Fibroblast of lung (primary cell): ENCODE measurements around the gene MICALL1. TPM values are rescaled to one million over a fixed set of nuclear protein-coding genes. Genes with fewer than 3 reads are reported as not detected.

Source experiments
- DNase-seq, 2 donors: peaks; one replicate each; pipeline versions ENCODE4 v3.0.0 to v3.0.0-alpha.2; 2010; ENCODE audit warnings: low read depth in 2 of 2
- H2AFZ ChIP-seq: 2 replicates; pipeline ENCODE4 v1.5.1; 2012; ENCODE audit warnings: low read length, control low read depth, inconsistent platforms
- H3K27ac ChIP-seq: 2 replicates; pipeline ENCODE4 v1.5.1; 2011; ENCODE audit warnings: low read length, control low read depth; ENCODE audit not compliant: insufficient read depth
- H3K27me3 ChIP-seq: 2 replicates; pipeline ENCODE4 v1.5.1; 2011; ENCODE audit warnings: mild to moderate bottlenecking, low read length; ENCODE audit not compliant: control insufficient read depth, insufficient read depth
- H3K36me3 ChIP-seq: 2 replicates; pipeline ENCODE4 v1.5.1; 2011; ENCODE audit warnings: low read length; ENCODE audit not compliant: control insufficient read depth, insufficient read depth
- H3K4me1 ChIP-seq: 2 replicates; pipeline ENCODE4 v1.5.1; 2011; ENCODE audit warnings: low read length; ENCODE audit not compliant: control insufficient read depth, insufficient read depth; ENCODE audit errors: extremely low read depth
- H3K4me2 ChIP-seq: 2 replicates; pipeline ENCODE4 v1.5.1; 2011; ENCODE audit warnings: low read length, control low read depth; ENCODE audit not compliant: insufficient read depth; ENCODE audit errors: extremely low read depth
- H3K4me3 ChIP-seq, 4 experiments: fragments of 200-600 bp in 1 of 4; sonication (generic) in 1 of 4; replicated peaks in 1 of 4; 2 replicates each; pipeline ENCODE4 v1.5.1; 2011 to 2016; ENCODE audit warnings: low read length in 4 of 4, low read depth in 3 of 4, mild to moderate bottlenecking in 3 of 4, control low read depth in 2 of 4, inconsistent platforms in 1 of 4, mixed read lengths in 1 of 4; ENCODE audit not compliant: insufficient read depth in 1 of 4; ENCODE audit errors: control extremely low read depth in 1 of 4
- H3K79me2 ChIP-seq: 2 replicates; pipeline ENCODE4 v1.5.1; 2012; ENCODE audit warnings: mild to moderate bottlenecking, low read length, inconsistent platforms; ENCODE audit not compliant: control insufficient read depth, insufficient read depth
- H3K9ac ChIP-seq: 2 replicates; pipeline ENCODE4 v1.5.1; 2011; ENCODE audit warnings: mild to moderate bottlenecking, low read length, control low read depth; ENCODE audit not compliant: insufficient read depth
- H3K9me3 ChIP-seq: 2 replicates; pipeline ENCODE4 v1.5.1; 2012; ENCODE audit warnings: low read depth, low read length; ENCODE audit not compliant: control insufficient read depth, insufficient read depth
- H4K20me1 ChIP-seq: 2 replicates; pipeline ENCODE4 v1.5.1; 2011; ENCODE audit warnings: low read length; ENCODE audit not compliant: control insufficient read depth, insufficient read depth; ENCODE audit errors: extremely low read depth
- EZH2 ChIP-seq: IDR thresholded peaks from 2 replicates; pipeline ENCODE4 v1.5.1; 2012; ENCODE audit warnings: low read length, control low read depth, mild to moderate bottlenecking; ENCODE audit errors: missing control alignments
- polyA plus RNA-seq, 2 donors: library from polyadenylated mRNA; depleted of rRNA in 1 of 2; stranded (reverse) in 1 of 2; unstranded in 1 of 2; fragments of >200 nt; gene quantifications; 2 replicates each; pipeline ENCODE4 v1.2.1, GENCODE V29; 2011 to 2012; ENCODE audit warnings: missing spikeins in 1 of 2
- total RNA-seq: library from RNA; depleted of rRNA; stranded (reverse); fragments of >200 nt; gene quantifications from 2 replicates; pipeline ENCODE4 v1.2.1, GENCODE V29; 2014
- TF ChIP-seq, protein P1 (sequence below), 2 donors: IDR thresholded peaks in 1 of 2; conservative IDR thresholded peaks in 1 of 2; 1 replicate in 1 of 2; 2 replicates in 1 of 2; pipeline ENCODE4 v1.5.1; 2011 to 2012; ENCODE audit warnings: low read length in 2 of 2, control low read depth in 1 of 2, inconsistent platforms in 1 of 2, low read depth in 1 of 2, mild to moderate bottlenecking in 1 of 2

The MICALL1 gene
- total and polyA plus RNA-seq, 2 donors (not counting 1 experiment from before 2014, with no cell fraction given) = 17.2 to 19.5 TPM

DNA sequence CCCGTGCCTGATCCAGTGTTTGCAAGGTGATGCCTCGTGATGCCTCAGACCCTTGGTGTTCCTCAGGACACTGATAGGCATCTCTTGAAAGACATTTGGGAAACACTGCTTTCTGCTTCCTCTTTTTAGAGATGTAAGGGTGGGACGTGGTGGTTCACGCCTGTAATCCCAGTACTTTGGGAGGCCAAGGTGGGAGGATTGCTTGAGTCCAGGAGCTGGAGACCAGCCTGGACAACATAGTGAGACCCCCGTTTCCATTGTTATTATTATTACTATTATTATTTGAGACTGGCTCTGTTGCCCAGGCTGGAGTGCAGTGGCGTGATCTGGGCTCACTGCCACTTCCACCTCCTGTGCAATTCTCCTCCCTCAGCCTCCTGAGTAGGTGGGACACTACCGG is 84.8 kb downstream of the MICALL1 start:
- Histone ChIP-seq H3K4me2 (no peak overlapping the region), H3K79me2 (no peaks in the 10 kb centered on the region), H3K4me3 (no peak overlapping the region), H3K4me1 (no peaks in the 10 kb centered on the region), H3K36me3 (no peaks in the 10 kb centered on the region), H4K20me1 (no peaks in the 10 kb centered on the region), H3K9me3 (no peaks in the 10 kb centered on the region), H2AFZ (no peak overlapping the region), H3K9ac (no peak overlapping the region), H3K27ac (no peak overlapping the region), H3K27me3 (no peaks in the 10 kb centered on the region)
- no peak for DNase-seq
- TF ChIP-seq, protein P1, sequence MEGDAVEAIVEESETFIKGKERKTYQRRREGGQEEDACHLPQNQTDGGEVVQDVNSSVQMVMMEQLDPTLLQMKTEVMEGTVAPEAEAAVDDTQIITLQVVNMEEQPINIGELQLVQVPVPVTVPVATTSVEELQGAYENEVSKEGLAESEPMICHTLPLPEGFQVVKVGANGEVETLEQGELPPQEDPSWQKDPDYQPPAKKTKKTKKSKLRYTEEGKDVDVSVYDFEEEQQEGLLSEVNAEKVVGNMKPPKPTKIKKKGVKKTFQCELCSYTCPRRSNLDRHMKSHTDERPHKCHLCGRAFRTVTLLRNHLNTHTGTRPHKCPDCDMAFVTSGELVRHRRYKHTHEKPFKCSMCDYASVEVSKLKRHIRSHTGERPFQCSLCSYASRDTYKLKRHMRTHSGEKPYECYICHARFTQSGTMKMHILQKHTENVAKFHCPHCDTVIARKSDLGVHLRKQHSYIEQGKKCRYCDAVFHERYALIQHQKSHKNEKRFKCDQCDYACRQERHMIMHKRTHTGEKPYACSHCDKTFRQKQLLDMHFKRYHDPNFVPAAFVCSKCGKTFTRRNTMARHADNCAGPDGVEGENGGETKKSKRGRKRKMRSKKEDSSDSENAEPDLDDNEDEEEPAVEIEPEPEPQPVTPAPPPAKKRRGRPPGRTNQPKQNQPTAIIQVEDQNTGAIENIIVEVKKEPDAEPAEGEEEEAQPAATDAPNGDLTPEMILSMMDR (conservative IDR thresholded peaks at IDR 0.05 in 1 of 2, IDR thresholded peaks at IDR 0.05 in 1 of 2; ENCODE audit: low read depth in 1 of 2, low read length in 2 of 2) = no peak
- TF ChIP-seq EZH2 = no peak

DNA sequence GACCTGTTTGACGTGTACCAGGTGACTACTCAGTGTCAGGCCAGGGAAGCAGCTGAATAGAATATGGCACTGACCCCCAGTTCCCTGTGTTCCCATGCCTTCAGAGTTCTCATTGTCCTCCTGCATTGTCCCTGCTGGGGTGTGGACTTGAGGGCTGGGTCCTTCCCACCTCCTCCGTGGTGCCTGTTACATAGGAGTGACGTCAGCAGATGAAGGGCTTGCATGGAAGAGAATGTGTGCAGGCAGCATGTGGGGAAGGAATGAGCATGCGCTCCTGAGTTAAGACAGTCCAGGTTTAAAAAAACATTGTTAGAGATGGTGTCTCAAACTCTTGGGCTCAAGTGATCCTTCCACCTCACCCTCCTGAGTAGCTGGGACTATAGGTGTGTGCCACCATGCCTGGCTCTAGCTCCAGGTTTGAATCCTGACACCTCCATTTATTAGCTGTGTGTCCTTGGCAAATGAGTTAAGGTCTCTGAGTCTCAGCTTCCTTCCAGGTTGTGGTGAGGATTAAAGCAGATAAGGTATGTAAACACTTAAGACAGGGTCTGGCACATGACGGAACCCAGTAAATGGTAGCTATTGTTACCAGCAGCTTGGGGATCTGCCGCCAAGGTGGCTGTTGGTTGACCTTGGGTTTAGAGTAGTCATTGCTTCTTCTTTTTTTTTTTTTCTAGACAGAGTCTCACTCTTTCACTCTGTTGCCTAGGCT is 85.8 kb downstream of the MICALL1 start:
- no peaks in the 10 kb centered on the region for H3K27me3 ChIP-seq
- no peaks in the 10 kb centered on the region for H3K4me1 ChIP-seq
- no peak overlapping the region for H2AFZ ChIP-seq
- DNase-seq = no peak
- no peak for TF ChIP-seq EZH2
- TF ChIP-seq, protein P1 (conservative IDR thresholded peaks at IDR 0.05 in 1 of 2, IDR thresholded peaks at IDR 0.05 in 1 of 2; ENCODE audit: low read depth in 1 of 2, low read length in 2 of 2) = no peak
- no peaks in the 10 kb centered on the region for H3K9me3 ChIP-seq
- no peaks in the 10 kb centered on the region for H4K20me1 ChIP-seq
- H3K4me3 ChIP-seq = no peak overlapping the region
- H3K9ac ChIP-seq = no peak overlapping the region
- H3K79me2 ChIP-seq = no peaks in the 10 kb centered on the region
- no peak overlapping the region for H3K4me2 ChIP-seq
- no peak overlapping the region for H3K27ac ChIP-seq
- no peaks in the 10 kb centered on the region for H3K36me3 ChIP-seq

Other genes starting within 250 kb of the MICALL1 start
- gene PDXP, start 247.6 kb upstream of the MICALL1 start, total RNA-seq = 4.0 and 5.1 TPM in 2 replicates
- gene PDXP, start 247.6 kb upstream of the MICALL1 start, polyA plus RNA-seq = 7.9 and 14.7 TPM in 2 replicates
- gene LGALS1, start 230.7 kb upstream of the MICALL1 start, total RNA-seq = 6,362 and 11,230 TPM in 2 replicates
- 5,090 and 5,801 TPM in 2 replicates for gene LGALS1, start 230.7 kb upstream of the MICALL1 start, polyA plus RNA-seq
- gene NOL12, start 220.0 kb upstream of the MICALL1 start, total RNA-seq = 12.1 and 15.4 TPM in 2 replicates
- 12.8 and 26.1 TPM in 2 replicates for gene NOL12, start 220.0 kb upstream of the MICALL1 start, polyA plus RNA-seq
- 105 and 131 TPM in 2 replicates for gene TRIOBP, start 209.2 kb upstream of the MICALL1 start, total RNA-seq
- 32.9 and 35.4 TPM in 2 replicates for gene TRIOBP, start 209.2 kb upstream of the MICALL1 start, polyA plus RNA-seq
- 7.7 and 11.9 TPM in 2 replicates for gene GCAT, start 98.4 kb upstream of the MICALL1 start, total RNA-seq
- 6.6 and 11.0 TPM in 2 replicates for gene GCAT, start 98.4 kb upstream of the MICALL1 start, polyA plus RNA-seq
- gene GALR3, start 82.9 kb upstream of the MICALL1 start, total RNA-seq = not detected in 2 replicates
- not detected in 2 replicates for gene GALR3, start 82.9 kb upstream of the MICALL1 start, polyA plus RNA-seq
- gene ANKRD54, start 62.0 kb upstream of the MICALL1 start, total RNA-seq = 12.1 and 16.2 TPM in 2 replicates
- gene ANKRD54, start 62.0 kb upstream of the MICALL1 start, polyA plus RNA-seq = 13.2 and 13.9 TPM in 2 replicates
- 288 and 404 TPM in 2 replicates for gene EIF3L, start 56.9 kb upstream of the MICALL1 start, total RNA-seq
- gene EIF3L, start 56.9 kb upstream of the MICALL1 start, polyA plus RNA-seq = 509 and 515 TPM in 2 replicates
- 0.17 and 0.26 TPM in 2 replicates for gene C22orf23, start 47.3 kb downstream of the MICALL1 start, total RNA-seq
- gene C22orf23, start 47.3 kb downstream of the MICALL1 start, polyA plus RNA-seq = 0.37 and 0.43 TPM in 2 replicates
- 31.9 and 47.3 TPM in 2 replicates for gene POLR2F, start 47.4 kb downstream of the MICALL1 start, total RNA-seq
- 82.0 and 109 TPM in 2 replicates for gene POLR2F, start 47.4 kb downstream of the MICALL1 start, polyA plus RNA-seq
- gene SOX10, start 78.3 kb downstream of the MICALL1 start, total RNA-seq = not detected in 2 replicates
- gene SOX10, start 78.3 kb downstream of the MICALL1 start, polyA plus RNA-seq = not detected in 2 replicates
- 5.9 and 7.8 TPM in 2 replicates for gene PICK1, start 151.1 kb downstream of the MICALL1 start, total RNA-seq
- gene PICK1, start 151.1 kb downstream of the MICALL1 start, polyA plus RNA-seq = 7.8 and 11.1 TPM in 2 replicates
- gene SLC16A8, start 177.9 kb downstream of the MICALL1 start, total RNA-seq = under 0.01 and 0.26 TPM in 2 replicates
- gene SLC16A8, start 177.9 kb downstream of the MICALL1 start, polyA plus RNA-seq = not detected in 2 replicates
- 0.26 and 0.83 TPM in 2 replicates for gene BAIAP2L2, start 204.4 kb downstream of the MICALL1 start, total RNA-seq
- 0.16 and 0.77 TPM in 2 replicates for gene BAIAP2L2, start 204.4 kb downstream of the MICALL1 start, polyA plus RNA-seq